HEK293 (cell line): ENCODE data around the gene SENP5.

Experiments used
- CTCF ChIA-PET: fragments of 350-600 bp; formaldehyde crosslinking; extraction: SDS; loops from one replicate; lab custom pipeline; 2021; ENCODE audit warnings: antibody characterized with exemption; lab: Yijun Ruan, JAX
- POLR2A ChIA-PET: fragments of 300-600 bp; formaldehyde crosslinking; extraction: SDS; loops from one replicate; lab custom pipeline; 2020; ENCODE audit warnings: antibody characterized with exemption, inconsistent platforms; lab: Yijun Ruan, JAX
- H3K27ac ChIP-seq: fragments of 200-500 bp; sonication (Bioruptor generic); 2 replicates; pipeline ENCODE4 v1.5.1; 2014; ENCODE audit warnings: low read depth, low read length, control low read depth, inconsistent platforms; ENCODE audit errors: extremely low read depth
- H3K36me3 ChIP-seq, 2 experiments: fragments of 200-500 bp in 1 of 2; sonication (Bioruptor generic) in 1 of 2; 1 replicate in 1 of 2; 2 replicates in 1 of 2; pipeline ENCODE4 v1.5.1; 2014 to 2017; ENCODE audit warnings: inconsistent platforms in 2 of 2, low read length in 2 of 2; ENCODE audit not compliant: control insufficient read depth in 2 of 2, insufficient read depth in 1 of 2
- H3K4me1 ChIP-seq: fragments of 200-500 bp; sonication (Bioruptor generic); 2 replicates; pipeline ENCODE4 v1.5.1; 2014; ENCODE audit warnings: mild to moderate bottlenecking, low read length, inconsistent platforms; ENCODE audit not compliant: control insufficient read depth, insufficient read depth
- H3K4me3 ChIP-seq: 2 replicates; pipeline ENCODE4 v1.5.1; 2011; ENCODE audit warnings: low read depth, mild to moderate bottlenecking, control low read depth, low read length, moderate library complexity
- H3K9me3 ChIP-seq: fragments of 200-500 bp; sonication (Bioruptor generic); 2 replicates; pipeline ENCODE4 v1.5.1; 2014; ENCODE audit warnings: low read depth, low read length, inconsistent platforms; ENCODE audit not compliant: control insufficient read depth, insufficient read depth
- KLF10 ChIP-seq: fragments of 450-650 bp; IDR thresholded peaks from 2 replicates; pipeline ENCODE4 v1.5.1; 2018; ENCODE audit warnings: missing biosample characterization, mild to moderate bottlenecking, missing genetic modification characterization
- SETDB1 ChIP-seq: IDR thresholded peaks from one replicate; pipeline ENCODE4 v1.6.1; 2017; ENCODE audit warnings: mild to moderate bottlenecking, low read length, moderate library complexity, mixed read lengths; ENCODE audit not compliant: insufficient read length
- ZFP37 ChIP-seq: fragments of 450-650 bp; formaldehyde crosslinking; IDR thresholded peaks from 2 replicates; pipeline ENCODE4 v1.5.1; 2016; ENCODE audit warnings: missing biosample characterization, missing genetic modification characterization
- ZNF133 ChIP-seq: fragments of 450-650 bp; formaldehyde crosslinking; IDR thresholded peaks from 2 replicates; pipeline ENCODE4 v1.5.1; 2016; ENCODE audit warnings: missing biosample characterization, missing genetic modification characterization
- ZNF157 ChIP-seq: fragments of 450-650 bp; formaldehyde crosslinking; IDR thresholded peaks from 2 replicates; pipeline ENCODE4 v1.5.1; 2016; ENCODE audit warnings: missing biosample characterization, missing genetic modification characterization
- ZNF184 ChIP-seq: fragments of 450-650 bp; IDR thresholded peaks from 2 replicates; pipeline ENCODE4 v1.5.1; 2018; ENCODE audit warnings: missing biosample characterization, mild to moderate bottlenecking, missing genetic modification characterization
- ZNF302 ChIP-seq: fragments of 450-650 bp; formaldehyde crosslinking; IDR thresholded peaks from 2 replicates; pipeline ENCODE4 v1.5.1; 2016; ENCODE audit warnings: missing biosample characterization, missing genetic modification characterization, low read depth
- ZNF324 ChIP-seq: fragments of 450-650 bp; formaldehyde crosslinking; IDR thresholded peaks from 2 replicates; pipeline ENCODE4 v1.5.1; 2016; ENCODE audit warnings: missing biosample characterization, missing genetic modification characterization
- ZNF366 ChIP-seq: fragments of 450-650 bp; formaldehyde crosslinking; conservative IDR thresholded peaks from 2 replicates; pipeline ENCODE4 v1.5.1; 2016; ENCODE audit warnings: missing biosample characterization, missing genetic modification characterization
- ZNF423 ChIP-seq: fragments of 450-650 bp; formaldehyde crosslinking; IDR thresholded peaks from 2 replicates; pipeline ENCODE4 v1.5.1; 2016; ENCODE audit warnings: missing biosample characterization, missing genetic modification characterization
- ZNF426 ChIP-seq: fragments of 450-650 bp; formaldehyde crosslinking; IDR thresholded peaks from 2 replicates; pipeline ENCODE4 v1.5.1; 2017; ENCODE audit warnings: missing biosample characterization, missing genetic modification characterization, mild to moderate bottlenecking, inconsistent platforms, moderate library complexity
- ZNF558 ChIP-seq: fragments of 450-650 bp; formaldehyde crosslinking; IDR thresholded peaks from 2 replicates; pipeline ENCODE4 v1.5.1; 2016; ENCODE audit warnings: missing biosample characterization, missing genetic modification characterization
- ZNF560 ChIP-seq: fragments of 450-650 bp; formaldehyde crosslinking; IDR thresholded peaks from 2 replicates; pipeline ENCODE4 v1.5.1; 2017; ENCODE audit warnings: missing biosample characterization, missing genetic modification characterization, borderline replicate concordance
- ZNF580 ChIP-seq: fragments of 450-650 bp; formaldehyde crosslinking; IDR thresholded peaks from 2 replicates; pipeline ENCODE4 v1.5.1; 2016; ENCODE audit warnings: missing biosample characterization, missing genetic modification characterization
- ZNF629 ChIP-seq: fragments of 450-650 bp; formaldehyde crosslinking; IDR thresholded peaks from 2 replicates; pipeline ENCODE4 v1.5.1; 2017; ENCODE audit warnings: missing biosample characterization, missing genetic modification characterization
- ZNF664 ChIP-seq: fragments of 450-650 bp; formaldehyde crosslinking; IDR thresholded peaks from 2 replicates; pipeline ENCODE4 v1.5.1; 2016; ENCODE audit warnings: missing biosample characterization, missing genetic modification characterization
- ZNF692 ChIP-seq: fragments of 450-650 bp; formaldehyde crosslinking; IDR thresholded peaks from 2 replicates; pipeline ENCODE4 v1.5.1; 2016; ENCODE audit warnings: missing biosample characterization, missing genetic modification characterization
- ZNF747 ChIP-seq: fragments of 450-650 bp; formaldehyde crosslinking; IDR thresholded peaks from 2 replicates; pipeline ENCODE4 v1.5.1; 2016; ENCODE audit warnings: missing biosample characterization, missing genetic modification characterization
- TF ChIP-seq, protein P1 (sequence below): fragments of 450-650 bp; formaldehyde crosslinking; IDR thresholded peaks from 2 replicates; pipeline ENCODE4 v1.5.1; 2016; ENCODE audit warnings: missing biosample characterization, missing genetic modification characterization
- TF ChIP-seq, protein P2 (sequence below): IDR thresholded peaks from 2 replicates; pipeline ENCODE4 v1.6.1; 2011; ENCODE audit warnings: mild to moderate bottlenecking, low read depth, low read length, borderline replicate concordance

Gene SENP5

GRCh38 chr3:196903740-196904139 is 36.0 kb downstream of the SENP5 start:
- POLR2A ChIA-PET: no interaction called here
- TF ChIP-seq ZNF426 (tag by site-specific recombination) (no peak), ZNF580 (no peak), ZNF692 (tag by site-specific recombination) (no peak), ZNF324 (tag by site-specific recombination) (no peak), ZNF747 (tag by site-specific recombination) (no peak), ZNF664 (tag by site-specific recombination) (no peak), ZNF302 (no peak), ZNF157 (tag by site-specific recombination) (no peak), KLF10 (tag by site-specific recombination) (no peak)
- TF ChIP-seq, protein P1, sequence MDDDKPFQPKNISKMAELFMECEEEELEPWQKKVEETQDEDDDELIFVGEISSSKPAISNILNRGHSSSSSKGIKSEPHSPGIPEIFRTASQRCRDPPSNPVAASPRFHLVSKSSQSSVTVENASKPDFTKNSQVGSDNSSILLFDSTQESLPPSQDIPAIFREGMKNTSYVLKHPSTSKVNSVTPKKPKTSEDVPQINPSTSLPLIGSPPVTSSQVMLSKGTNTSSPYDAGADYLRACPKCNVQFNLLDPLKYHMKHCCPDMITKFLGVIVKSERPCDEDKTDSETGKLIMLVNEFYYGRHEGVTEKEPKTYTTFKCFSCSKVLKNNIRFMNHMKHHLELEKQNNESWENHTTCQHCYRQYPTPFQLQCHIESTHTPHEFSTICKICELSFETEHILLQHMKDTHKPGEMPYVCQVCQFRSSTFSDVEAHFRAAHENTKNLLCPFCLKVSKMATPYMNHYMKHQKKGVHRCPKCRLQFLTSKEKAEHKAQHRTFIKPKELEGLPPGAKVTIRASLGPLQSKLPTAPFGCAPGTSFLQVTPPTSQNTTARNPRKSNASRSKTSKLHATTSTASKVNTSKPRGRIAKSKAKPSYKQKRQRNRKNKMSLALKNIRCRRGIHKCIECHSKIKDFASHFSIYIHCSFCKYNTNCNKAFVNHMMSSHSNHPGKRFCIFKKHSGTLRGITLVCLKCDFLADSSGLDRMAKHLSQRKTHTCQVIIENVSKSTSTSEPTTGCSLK (tag by site-specific recombination): no peak
- TF ChIP-seq, protein P2, sequence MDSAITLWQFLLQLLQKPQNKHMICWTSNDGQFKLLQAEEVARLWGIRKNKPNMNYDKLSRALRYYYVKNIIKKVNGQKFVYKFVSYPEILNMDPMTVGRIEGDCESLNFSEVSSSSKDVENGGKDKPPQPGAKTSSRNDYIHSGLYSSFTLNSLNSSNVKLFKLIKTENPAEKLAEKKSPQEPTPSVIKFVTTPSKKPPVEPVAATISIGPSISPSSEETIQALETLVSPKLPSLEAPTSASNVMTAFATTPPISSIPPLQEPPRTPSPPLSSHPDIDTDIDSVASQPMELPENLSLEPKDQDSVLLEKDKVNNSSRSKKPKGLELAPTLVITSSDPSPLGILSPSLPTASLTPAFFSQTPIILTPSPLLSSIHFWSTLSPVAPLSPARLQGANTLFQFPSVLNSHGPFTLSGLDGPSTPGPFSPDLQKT: no peak
- TF ChIP-seq, all 188 proteins: peak for 0
- Histone ChIP-seq H3K4me1 (no peaks in the 10 kb centered on the region), H3K27ac (no peak overlapping the region), H3K9me3 (no peaks in the 10 kb centered on the region), H3K36me3 (peaks cover 16 to 72% of the 10 kb centered on the region in 2 experiments), H3K4me3 (no peak overlapping the region)
- CTCF ChIA-PET: interaction anchor here (0.7 kb wide), 1 partner anchor 99 kb away, joined by 3 read pairs; no protein-coding TSS in a partner anchor

GRCh38 chr3:196914866-196915265 is 47.1 kb downstream of the SENP5 start:
- no peak overlapping the region for H3K27ac ChIP-seq
- CTCF ChIA-PET: no interaction called here
- H3K4me3 ChIP-seq: no peak overlapping the region
- POLR2A ChIA-PET: no interaction called here
- H3K4me1 ChIP-seq: no peaks in the 10 kb centered on the region
- no peaks in the 10 kb centered on the region for H3K9me3 ChIP-seq
- TF ChIP-seq ZNF366 (tag by site-specific recombination) (no peak), ZNF558 (tag by site-specific recombination) (no peak), ZNF560 (tag by site-specific recombination) (no peak), ZNF133 (no peak), ZNF629 (tag by site-specific recombination) (no peak), SETDB1 (no peak), ZFP37 (no peak)
- H3K36me3 ChIP-seq: peaks cover 0 to 13% of the 10 kb centered on the region in 2 experiments; a peak in 1 of 3 replicates

DNA sequence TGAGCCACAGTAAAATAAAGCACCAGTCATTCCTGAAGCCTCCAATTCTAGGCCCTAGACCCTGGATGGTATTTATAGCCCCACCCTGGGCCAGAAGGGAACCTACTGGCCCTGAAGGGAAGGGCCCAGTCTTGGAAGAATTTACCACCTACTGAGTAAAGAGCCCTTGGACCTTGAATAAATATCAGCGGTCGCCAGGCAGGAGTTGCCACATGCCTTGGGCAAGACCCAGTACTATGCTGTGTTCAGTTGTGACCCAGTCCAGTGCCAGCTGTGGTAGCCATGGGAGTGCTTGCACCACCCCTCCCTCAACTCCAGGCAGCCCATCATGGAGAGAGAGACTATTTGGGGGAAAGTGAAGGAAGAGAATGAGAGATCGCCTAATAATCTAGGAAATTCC is 47.7 kb downstream of the SENP5 start:
- Histone ChIP-seq H3K36me3 (peaks cover 0 to 13% of the 10 kb centered on the region in 2 experiments; a peak in 1 of 3 replicates), H3K27ac (no peak overlapping the region), H3K4me3 (no peak overlapping the region), H3K4me1 (no peaks in the 10 kb centered on the region), H3K9me3 (no peaks in the 10 kb centered on the region)
- POLR2A ChIA-PET: no interaction called here
- no peak for TF ChIP-seq ZNF423
- TF ChIP-seq ZNF184 (tag by site-specific recombination): no peak
- CTCF ChIA-PET: no interaction called here
